Measurements from ENCODE around the gene PHLDB3. TPM values are rescaled to one million over a fixed set of nuclear protein-coding genes. Genes with fewer than 3 reads are reported as not detected.

The PHLDB3 gene
- polyA plus RNA-seq, 1 experiment = 4.2 TPM

- POLR2A ChIA-PET = no interaction called here
- TF ChIP-seq, protein P1, sequence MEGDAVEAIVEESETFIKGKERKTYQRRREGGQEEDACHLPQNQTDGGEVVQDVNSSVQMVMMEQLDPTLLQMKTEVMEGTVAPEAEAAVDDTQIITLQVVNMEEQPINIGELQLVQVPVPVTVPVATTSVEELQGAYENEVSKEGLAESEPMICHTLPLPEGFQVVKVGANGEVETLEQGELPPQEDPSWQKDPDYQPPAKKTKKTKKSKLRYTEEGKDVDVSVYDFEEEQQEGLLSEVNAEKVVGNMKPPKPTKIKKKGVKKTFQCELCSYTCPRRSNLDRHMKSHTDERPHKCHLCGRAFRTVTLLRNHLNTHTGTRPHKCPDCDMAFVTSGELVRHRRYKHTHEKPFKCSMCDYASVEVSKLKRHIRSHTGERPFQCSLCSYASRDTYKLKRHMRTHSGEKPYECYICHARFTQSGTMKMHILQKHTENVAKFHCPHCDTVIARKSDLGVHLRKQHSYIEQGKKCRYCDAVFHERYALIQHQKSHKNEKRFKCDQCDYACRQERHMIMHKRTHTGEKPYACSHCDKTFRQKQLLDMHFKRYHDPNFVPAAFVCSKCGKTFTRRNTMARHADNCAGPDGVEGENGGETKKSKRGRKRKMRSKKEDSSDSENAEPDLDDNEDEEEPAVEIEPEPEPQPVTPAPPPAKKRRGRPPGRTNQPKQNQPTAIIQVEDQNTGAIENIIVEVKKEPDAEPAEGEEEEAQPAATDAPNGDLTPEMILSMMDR (IDR thresholded peaks at IDR 0.05; ENCODE audit: low read depth, low read length) = no peak
Measured at GRCh38 chr19:43433358-43433673, 71.2 kb downstream of the PHLDB3 start.

GRCh38 chr19:43430976-43431375, 73.6 kb downstream of the PHLDB3 start:
- Histone ChIP-seq H3K27me3 (ENCODE audit: control insufficient read depth, insufficient read depth, low read length) (no peaks in the 10 kb centered on the region), H3K27ac (ENCODE audit: low read depth, low read length) (no peak overlapping the region), H3K9me3 (ENCODE audit: control insufficient read depth, insufficient read depth, low read length) (no peaks in the 10 kb centered on the region), H3K4me3 (ENCODE audit: low read depth, low read length) (no peak overlapping the region)
- CTCF ChIA-PET = interaction anchor here (1.0 to 4.7 kb wide), 2 partner anchors 15 to 88 kb away, joined by 3 to 70 read pairs; no protein-coding TSS in a partner anchor
- no peak for DNase-seq (ENCODE audit: low read depth, low spot score)
- TF ChIP-seq, protein P1 (IDR thresholded peaks at IDR 0.05; ENCODE audit: low read depth, low read length) = no peak
- POLR2A ChIA-PET = no interaction called here

More at GRCh38 chr19:43433358-43433673, 71.2 kb downstream of the PHLDB3 start:
- no peak overlapping the region for H3K27ac ChIP-seq (ENCODE audit: low read depth, low read length)
- no peak for DNase-seq (ENCODE audit: low read depth, low spot score)
- H3K9me3 ChIP-seq (ENCODE audit: control insufficient read depth, insufficient read depth, low read length) = no peaks in the 10 kb centered on the region; the same call in 1 of the 2 replicates
- no peaks in the 10 kb centered on the region for H3K27me3 ChIP-seq (ENCODE audit: control insufficient read depth, insufficient read depth, low read length)
- CTCF ChIA-PET = interaction anchor here (1.4 to 4.7 kb wide), 3 partner anchors 13 to 104 kb away, joined by 6 to 70 read pairs (median 18); no protein-coding TSS in a partner anchor
- no peak overlapping the region for H3K4me3 ChIP-seq (ENCODE audit: low read depth, low read length)

DNA sequence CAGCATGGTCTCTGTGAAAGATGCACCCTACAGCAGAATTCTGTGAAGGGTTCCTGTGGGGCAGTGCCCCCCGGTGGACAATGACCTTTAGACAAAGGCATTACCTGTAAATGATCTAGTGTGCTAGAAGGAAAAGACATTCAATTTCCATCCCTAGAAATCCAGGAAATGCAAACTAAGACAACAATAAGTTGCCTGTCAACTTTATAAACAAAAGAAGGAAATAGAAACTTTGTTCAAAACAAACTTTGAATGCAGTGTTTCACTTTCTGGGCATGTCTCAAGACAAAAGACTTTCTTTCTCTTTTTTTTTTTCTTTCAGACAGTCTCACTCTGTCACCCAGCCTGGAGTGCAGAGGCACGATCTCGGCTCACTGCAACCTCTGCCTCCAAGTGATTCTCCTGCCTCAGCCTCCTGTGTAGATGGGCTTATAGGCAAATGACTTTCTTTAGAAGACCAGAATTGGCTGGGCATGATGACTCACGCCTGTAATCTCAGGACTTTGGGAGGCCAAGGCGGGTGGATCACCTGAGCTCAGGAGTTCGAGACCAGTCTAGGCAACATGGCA, 74.3 kb downstream of the PHLDB3 start:
- no peak for DNase-seq (ENCODE audit: low read depth, low spot score)
- ChIA-PET CTCF (interaction anchor here (1.0 to 4.7 kb wide), 3 partner anchors 16 to 90 kb away, joined by 3 to 70 read pairs (median 5); no protein-coding TSS in a partner anchor), POLR2A (no interaction called here)
- no peak overlapping the region for H3K27ac ChIP-seq (ENCODE audit: low read depth, low read length)
- no peak overlapping the region for H3K4me3 ChIP-seq (ENCODE audit: low read depth, low read length)
- TF ChIP-seq, protein P1 (IDR thresholded peaks at IDR 0.05; ENCODE audit: low read depth, low read length) = no peak
- no peaks in the 10 kb centered on the region for H3K27me3 ChIP-seq (ENCODE audit: control insufficient read depth, insufficient read depth, low read length)
- no peaks in the 10 kb centered on the region for H3K9me3 ChIP-seq (ENCODE audit: control insufficient read depth, insufficient read depth, low read length)

DNA sequence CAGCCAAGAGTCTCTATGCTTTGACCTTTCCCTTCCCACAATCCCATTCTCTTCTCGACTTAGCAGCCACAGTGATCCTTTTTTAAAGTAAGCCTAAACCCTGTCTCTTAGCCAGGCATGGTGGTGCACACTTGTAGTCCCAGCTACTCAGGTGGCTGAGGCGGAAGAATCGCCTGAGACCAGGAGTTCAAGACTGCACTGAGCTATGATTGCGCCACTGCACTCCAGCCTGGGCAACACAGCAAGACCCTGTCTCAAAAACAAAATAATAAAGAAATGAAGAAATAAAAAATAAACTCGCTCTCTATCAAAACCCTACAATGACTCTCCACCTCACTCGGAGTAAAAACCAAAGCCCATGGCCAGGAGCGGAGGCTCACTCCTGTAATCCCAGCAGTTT, 75.2 kb downstream of the PHLDB3 start:
- no peak overlapping the region for H3K4me3 ChIP-seq (ENCODE audit: low read depth, low read length)
- H3K27me3 ChIP-seq (ENCODE audit: control insufficient read depth, insufficient read depth, low read length) = no peaks in the 10 kb centered on the region
- TF ChIP-seq, protein P1 (IDR thresholded peaks at IDR 0.05; ENCODE audit: low read depth, low read length) = no peak
- DNase-seq (ENCODE audit: low read depth, low spot score) = no peak
- no peaks in the 10 kb centered on the region for H3K9me3 ChIP-seq (ENCODE audit: control insufficient read depth, insufficient read depth, low read length)
- H3K27ac ChIP-seq (ENCODE audit: low read depth, low read length) = no peak overlapping the region
- ChIA-PET POLR2A (no interaction called here), CTCF (interaction anchor here (0.9 to 1.1 kb wide), 2 partner anchors 17 to 91 kb away, joined by 5 read pairs; no protein-coding TSS in a partner anchor)

GRCh38 chr19:43425567-43426392, 78.8 kb downstream of the PHLDB3 start:
- Histone ChIP-seq H3K27me3 (ENCODE audit: control insufficient read depth, insufficient read depth, low read length) (peaks cover 7% of the 10 kb centered on the region), H3K4me3 (ENCODE audit: low read depth, low read length) (no peak overlapping the region), H3K9me3 (ENCODE audit: control insufficient read depth, insufficient read depth, low read length) (no peaks in the 10 kb centered on the region), H3K27ac (ENCODE audit: low read depth, low read length) (no peak overlapping the region)
- TF ChIP-seq, protein P1 (IDR thresholded peaks at IDR 0.05; ENCODE audit: low read depth, low read length) = peak; percentile 71
- no peak for DNase-seq (ENCODE audit: low read depth, low spot score)
- CTCF ChIA-PET = interaction anchor here (0.5 to 2.4 kb wide), 13 partner anchors 9 to 1978 kb away, joined by 3 to 11 read pairs (median 3); no protein-coding TSS in a partner anchor
- POLR2A ChIA-PET = interaction anchor here (0.5 kb wide), 1 partner anchor 1517 kb away, joined by 4 read pairs; no protein-coding TSS in a partner anchor
